ENCODE measurements around the gene PAWR.

Gene PAWR

GRCh38 chr12:79659961-79660431, 30.8 kb downstream of the PAWR start:
- no peak for TF ChIP-seq TEAD4 (IDR thresholded peaks at IDR 0.05)

- no peak for TF ChIP-seq EGR1 (IDR thresholded peaks at IDR 0.05)
These were observed 32.5 kb downstream of the PAWR start for GRCh38 chr12:79658221-79658620.

- TF ChIP-seq EP300 (IDR thresholded peaks at IDR 0.05; ENCODE audit: borderline replicate concordance) (no peak), RAD21 (IDR thresholded peaks at IDR 0.05; ENCODE audit: low read depth) (no peak), YY1 (IDR thresholded peaks at IDR 0.05; ENCODE audit: low read depth) (no peak), ZBTB7A (IDR thresholded peaks at IDR 0.05; ENCODE audit: low read depth) (no peak), TCF12 (IDR thresholded peaks at IDR 0.05; ENCODE audit: low read depth) (no peak), USF1 (IDR thresholded peaks at IDR 0.05) (no peak), CEBPB (IDR thresholded peaks at IDR 0.05) (no peak), TAF1 (IDR thresholded peaks at IDR 0.05; ENCODE audit: low read depth) (no peak), MAX (IDR thresholded peaks at IDR 0.05) (no peak), EGR1 (IDR thresholded peaks at IDR 0.05) (no peak), TEAD4 (IDR thresholded peaks at IDR 0.05) (no peak), CREB1 (IDR thresholded peaks at IDR 0.05; ENCODE audit: low read depth) (no peak), FOXM1 (IDR thresholded peaks at IDR 0.05; ENCODE audit: borderline replicate concordance, low read depth) (no peak), NFIC (IDR thresholded peaks at IDR 0.05) (no peak), REST (IDR thresholded peaks at IDR 0.05; ENCODE audit: low read depth) (no peak)
These were observed 33.6 kb downstream of the PAWR start for GRCh38 chr12:79657136-79657535.

- TF ChIP-seq NFIC (IDR thresholded peaks at IDR 0.05) (no peak), CEBPB (IDR thresholded peaks at IDR 0.05) (no peak), REST (IDR thresholded peaks at IDR 0.05; ENCODE audit: low read depth) (no peak), USF1 (IDR thresholded peaks at IDR 0.05) (no peak), YY1 (IDR thresholded peaks at IDR 0.05; ENCODE audit: low read depth) (no peak), FOXM1 (IDR thresholded peaks at IDR 0.05; ENCODE audit: borderline replicate concordance, low read depth) (no peak), EGR1 (IDR thresholded peaks at IDR 0.05) (no peak), MAX (IDR thresholded peaks at IDR 0.05) (no peak), CREB1 (IDR thresholded peaks at IDR 0.05; ENCODE audit: low read depth) (no peak), TAF1 (IDR thresholded peaks at IDR 0.05; ENCODE audit: low read depth) (no peak), TEAD4 (IDR thresholded peaks at IDR 0.05) (no peak), TCF12 (IDR thresholded peaks at IDR 0.05; ENCODE audit: low read depth) (no peak), EP300 (IDR thresholded peaks at IDR 0.05; ENCODE audit: borderline replicate concordance) (no peak), ZBTB7A (IDR thresholded peaks at IDR 0.05; ENCODE audit: low read depth) (no peak), RAD21 (IDR thresholded peaks at IDR 0.05; ENCODE audit: low read depth) (no peak)
These were observed 35.7 kb downstream of the PAWR start for GRCh38 chr12:79655036-79655435.

- TF ChIP-seq YY1 (IDR thresholded peaks at IDR 0.05; ENCODE audit: low read depth) (no peak), EGR1 (IDR thresholded peaks at IDR 0.05) (no peak), TAF1 (IDR thresholded peaks at IDR 0.05; ENCODE audit: low read depth) (no peak), EP300 (IDR thresholded peaks at IDR 0.05; ENCODE audit: borderline replicate concordance) (no peak), CEBPB (IDR thresholded peaks at IDR 0.05) (no peak), CREB1 (IDR thresholded peaks at IDR 0.05; ENCODE audit: low read depth) (no peak), USF1 (IDR thresholded peaks at IDR 0.05) (no peak), MAX (IDR thresholded peaks at IDR 0.05) (no peak), ZBTB7A (IDR thresholded peaks at IDR 0.05; ENCODE audit: low read depth) (no peak), TEAD4 (IDR thresholded peaks at IDR 0.05) (no peak), RAD21 (IDR thresholded peaks at IDR 0.05; ENCODE audit: low read depth) (no peak), NFIC (IDR thresholded peaks at IDR 0.05) (no peak), REST (IDR thresholded peaks at IDR 0.05; ENCODE audit: low read depth) (no peak), FOXM1 (IDR thresholded peaks at IDR 0.05; ENCODE audit: borderline replicate concordance, low read depth) (no peak)
These were observed 38.2 kb downstream of the PAWR start for GRCh38 chr12:79652521-79652920.
